Measurements from ENCODE around the gene TMEM242. TPM values are rescaled to one million over a fixed set of nuclear protein-coding genes. Genes with fewer than 3 reads are reported as not detected.

TMEM242 gene
- total RNA-seq, 1 donor from 2014 or later = 9.6 TPM

GRCh38 chr6:157249826-157250225 lies 73.5 kb downstream of the TMEM242 start:
- Histone ChIP-seq H3K4me3 (ENCODE audit: low read depth, low read length) (no peak overlapping the region), H3K27me3 (ENCODE audit: control insufficient read depth, insufficient read depth, low read length) (peaks cover 5% of the 10 kb centered on the region), H3K36me3 (ENCODE audit: control insufficient read depth, insufficient read depth, low read length) (no peaks in the 10 kb centered on the region)
- TF ChIP-seq CTCF (IDR thresholded peaks at IDR 0.05; ENCODE audit: insufficient read depth, low read length, poor library complexity, severe bottlenecking) = no peak
- no peak for DNase-seq (ENCODE audit: low read depth)

- Histone ChIP-seq H3K4me3 (ENCODE audit: low read depth, low read length) (no peak overlapping the region), H3K27me3 (ENCODE audit: control insufficient read depth, insufficient read depth, low read length) (peaks cover 5% of the 10 kb centered on the region)
- no peak for DNase-seq (ENCODE audit: low read depth)
Measured at GRCh38 chr6:157248264-157248663, 75.1 kb downstream of the TMEM242 start.

GRCh38 chr6:157246771-157247484 lies 76.4 kb downstream of the TMEM242 start:
- H3K36me3 ChIP-seq (ENCODE audit: control insufficient read depth, insufficient read depth, low read length) = no peaks in the 10 kb centered on the region
- no peaks in the 10 kb centered on the region for H3K27me3 ChIP-seq (ENCODE audit: control insufficient read depth, insufficient read depth, low read length)
- no peak for DNase-seq (ENCODE audit: low read depth)
- H3K4me3 ChIP-seq (ENCODE audit: low read depth, low read length) = no peak overlapping the region
- no peak for TF ChIP-seq CTCF (IDR thresholded peaks at IDR 0.05; ENCODE audit: insufficient read depth, low read length, poor library complexity, severe bottlenecking)

More at GRCh38 chr6:157248264-157248663, 75.1 kb downstream of the TMEM242 start:
- no peaks in the 10 kb centered on the region for H3K36me3 ChIP-seq (ENCODE audit: control insufficient read depth, insufficient read depth, low read length)
- TF ChIP-seq CTCF (IDR thresholded peaks at IDR 0.05; ENCODE audit: insufficient read depth, low read length, poor library complexity, severe bottlenecking) = no peak

GRCh38 chr6:157246048-157246630 lies 77.2 kb downstream of the TMEM242 start:
- no peak for DNase-seq (ENCODE audit: low read depth)
- no peaks in the 10 kb centered on the region for H3K27me3 ChIP-seq (ENCODE audit: control insufficient read depth, insufficient read depth, low read length)
- H3K36me3 ChIP-seq (ENCODE audit: control insufficient read depth, insufficient read depth, low read length) = no peaks in the 10 kb centered on the region
- no peak for TF ChIP-seq CTCF (IDR thresholded peaks at IDR 0.05; ENCODE audit: insufficient read depth, low read length, poor library complexity, severe bottlenecking)
- H3K4me3 ChIP-seq (ENCODE audit: low read depth, low read length) = no peak overlapping the region

- Histone ChIP-seq H3K36me3 (ENCODE audit: control insufficient read depth, insufficient read depth, low read length) (no peaks in the 10 kb centered on the region), H3K27me3 (ENCODE audit: control insufficient read depth, insufficient read depth, low read length) (no peaks in the 10 kb centered on the region), H3K4me3 (ENCODE audit: low read depth, low read length) (no peak overlapping the region)
- no peak for DNase-seq (ENCODE audit: low read depth)
- TF ChIP-seq CTCF (IDR thresholded peaks at IDR 0.05; ENCODE audit: insufficient read depth, low read length, poor library complexity, severe bottlenecking) = no peak
Measured at GRCh38 chr6:157245436-157245835, 77.9 kb downstream of the TMEM242 start.
